Right renal cortex interstitium (tissue), 3 donors: ENCODE results near the gene PLCB1. TPM values are rescaled to one million over a fixed set of nuclear protein-coding genes. Genes with fewer than 3 reads are reported as not detected.
"Not testable (repeated sequence)": the region's sequence is repeated elsewhere in the genome, so short reads cannot be mapped to it uniquely, and the experiment has no call there.

Experiments
- DNase-seq, 3 donors: peaks; one replicate each; pipeline ENCODE4 v3.0.0-alpha.2; 2013; ENCODE audit warnings: low read depth in 3 of 3, low spot score in 2 of 3
- polyA plus RNA-seq, 3 donors: library from polyadenylated mRNA; unstranded; fragments of 120-200 nt; gene quantifications; one replicate each; pipeline ENCODE4 v1.2.1, GENCODE V29; 2013; ENCODE audit not compliant: insufficient read length in 3 of 3

The PLCB1 gene
- polyA plus RNA-seq, 3 donors: 42.8 to 54.2 (median 51.5) TPM

GRCh38 chr20:8844179-8844578, 712.1 kb downstream of the PLCB1 start:
- no peak for DNase-seq

- no peak for DNase-seq
Measured at GRCh38 chr20:8849990-8850389, 717.9 kb downstream of the PLCB1 start.

DNA sequence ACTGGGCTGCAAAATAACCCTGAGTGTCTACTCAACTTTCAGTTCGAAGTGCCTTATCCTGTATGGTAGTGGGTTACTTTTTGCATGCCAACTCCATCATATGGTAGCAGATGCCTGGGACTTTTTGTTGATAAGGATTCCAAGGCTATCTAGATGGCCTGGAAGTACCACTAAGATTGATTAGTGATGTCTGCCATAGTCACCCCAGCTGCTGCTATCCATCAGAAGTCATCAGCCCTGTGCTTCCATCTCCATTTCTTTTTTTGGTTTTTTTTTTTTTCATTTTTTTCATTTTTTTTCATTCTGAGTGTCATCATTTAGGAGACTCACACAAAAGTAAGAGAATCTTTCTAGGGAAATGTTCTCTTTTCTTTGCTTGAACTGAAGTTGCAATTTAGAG, 719.4 kb downstream of the PLCB1 start:
- DNase-seq: no peak

DNA sequence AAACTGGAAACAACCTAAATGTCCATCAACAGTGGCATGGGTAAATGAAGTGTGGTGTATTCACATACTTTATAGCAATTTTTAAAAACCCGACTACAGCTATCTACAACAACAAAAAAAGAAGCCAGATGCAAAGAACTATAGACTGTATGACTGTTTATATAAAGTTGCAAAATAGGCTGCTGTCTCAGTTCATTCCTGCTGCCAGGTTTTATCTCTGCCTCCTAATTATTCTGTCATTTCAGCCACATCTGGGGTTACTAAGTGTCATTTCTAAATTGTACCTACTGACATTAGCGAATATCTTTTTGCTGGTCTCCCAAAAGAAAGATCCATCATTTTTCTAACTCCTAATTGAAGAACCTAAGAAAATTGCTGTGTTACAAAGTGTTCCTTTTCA, 719.9 kb downstream of the PLCB1 start:
- DNase-seq: not testable (repeated sequence)

DNA sequence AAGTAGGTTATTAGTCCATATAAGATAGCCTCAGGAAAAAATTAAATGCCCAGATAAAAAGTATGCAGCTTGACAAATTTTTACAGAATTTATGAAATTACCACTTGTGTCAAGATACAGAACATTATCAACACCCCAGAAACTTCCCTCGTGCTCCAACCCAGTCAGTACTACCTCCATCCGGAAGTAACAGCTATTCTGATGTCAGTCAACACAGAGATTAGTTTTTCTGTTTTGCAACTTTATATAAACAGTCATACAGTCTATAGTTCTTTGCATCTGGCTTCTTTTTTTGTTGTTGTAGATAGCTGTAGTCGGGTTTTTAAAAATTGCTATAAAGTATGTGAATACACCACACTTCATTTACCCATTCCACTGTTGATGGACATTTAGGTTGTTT, 721.1 kb downstream of the PLCB1 start:
- DNase-seq: not testable (repeated sequence)

- peak; percentile 65 to 77 (median 71) for DNase-seq
Measured at GRCh38 chr20:8853805-8854338, 721.8 kb downstream of the PLCB1 start.

- DNase-seq: no peak
Measured at GRCh38 chr20:8854571-8854970, 722.5 kb downstream of the PLCB1 start.

DNA sequence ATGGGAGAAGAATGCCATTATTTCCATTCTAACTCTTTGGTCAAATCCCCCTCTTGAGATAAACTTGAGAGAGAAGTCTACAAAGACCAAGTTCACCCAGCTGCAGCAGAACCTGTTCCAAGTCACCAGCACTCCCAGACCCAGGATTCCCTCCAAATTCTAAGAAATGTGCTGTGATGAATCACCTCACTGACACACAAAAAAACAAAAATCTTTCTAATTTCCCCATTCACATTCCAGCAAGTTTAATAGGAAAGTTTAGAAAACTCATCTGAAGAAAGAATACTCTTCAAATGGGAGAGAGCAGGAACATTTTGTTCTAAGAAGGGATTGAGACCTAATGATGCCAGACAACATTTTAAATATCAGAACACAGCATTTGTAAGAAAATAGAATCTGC, 723.2 kb downstream of the PLCB1 start:
- no peak for DNase-seq

DNA sequence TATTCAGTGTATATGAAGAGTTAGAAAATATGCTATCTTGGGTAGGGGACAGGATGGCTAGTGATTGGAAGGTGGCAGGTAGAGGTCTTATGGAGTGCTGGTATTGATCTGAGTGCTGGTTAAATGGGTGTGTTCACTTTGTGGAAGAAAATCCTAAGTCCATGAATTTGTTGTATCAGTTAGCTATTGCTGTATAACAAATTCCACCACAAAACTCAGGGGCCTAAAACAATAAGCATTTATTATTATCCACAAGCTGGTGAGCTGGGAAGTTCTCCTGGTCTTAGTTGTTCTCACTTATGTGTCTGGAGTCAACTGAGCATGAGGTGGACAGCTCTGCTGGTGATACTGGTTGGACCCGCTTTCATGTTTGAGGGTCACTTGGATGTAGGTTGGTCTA, 724.6 kb downstream of the PLCB1 start:
- DNase-seq: no peak

DNA sequence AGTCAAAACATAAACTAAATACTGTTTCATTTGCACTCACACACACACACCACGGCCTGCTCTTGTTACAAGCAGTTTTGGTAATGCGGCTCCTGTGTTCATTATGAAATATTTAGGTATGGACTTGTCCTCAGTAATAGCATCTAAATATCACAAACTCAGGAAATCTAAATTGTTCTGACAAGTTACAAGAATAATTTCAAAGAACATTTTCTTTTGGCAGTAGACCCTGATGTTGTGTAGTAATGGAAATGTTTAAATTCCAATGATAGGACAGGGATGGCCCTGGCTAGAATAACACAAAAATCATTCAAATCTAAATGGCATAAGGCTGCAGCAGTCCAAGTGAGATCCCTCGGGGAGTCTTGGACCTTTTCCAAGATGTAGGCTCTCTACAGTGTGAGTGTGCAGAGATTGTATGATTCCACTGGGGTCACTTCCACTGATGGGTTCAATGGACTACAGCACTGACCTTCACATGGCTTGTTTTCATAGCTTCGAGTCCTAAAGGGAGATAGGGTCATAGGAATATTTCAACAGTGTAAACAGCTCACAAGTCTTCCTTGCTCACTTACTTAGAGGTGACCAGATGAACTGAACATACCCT, 726.2 kb downstream of the PLCB1 start:
- no peak for DNase-seq

GRCh38 chr20:8860011-8860495, 728.0 kb downstream of the PLCB1 start:
- DNase-seq: no peak

DNA sequence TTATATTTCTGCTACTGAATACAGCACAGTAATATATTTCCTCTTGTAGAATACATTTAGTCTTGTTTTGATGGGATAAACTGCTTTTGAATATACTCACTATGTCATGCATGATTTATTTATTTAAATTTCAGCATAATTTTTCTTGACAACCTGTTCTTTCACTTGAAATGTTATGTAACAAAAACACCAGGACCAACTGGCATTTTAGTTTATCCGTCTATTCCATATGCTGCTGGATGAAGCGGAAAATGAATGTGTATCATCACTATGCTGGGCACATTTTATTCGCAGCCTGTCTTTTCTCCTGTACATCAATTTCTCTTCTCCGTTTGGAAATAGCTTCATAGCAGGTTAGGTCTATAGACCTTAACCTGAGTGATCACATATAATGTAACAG, 730.0 kb downstream of the PLCB1 start:
- no peak for DNase-seq

- DNase-seq: no peak
Measured at GRCh38 chr20:8865636-8866035, 733.6 kb downstream of the PLCB1 start.

DNA sequence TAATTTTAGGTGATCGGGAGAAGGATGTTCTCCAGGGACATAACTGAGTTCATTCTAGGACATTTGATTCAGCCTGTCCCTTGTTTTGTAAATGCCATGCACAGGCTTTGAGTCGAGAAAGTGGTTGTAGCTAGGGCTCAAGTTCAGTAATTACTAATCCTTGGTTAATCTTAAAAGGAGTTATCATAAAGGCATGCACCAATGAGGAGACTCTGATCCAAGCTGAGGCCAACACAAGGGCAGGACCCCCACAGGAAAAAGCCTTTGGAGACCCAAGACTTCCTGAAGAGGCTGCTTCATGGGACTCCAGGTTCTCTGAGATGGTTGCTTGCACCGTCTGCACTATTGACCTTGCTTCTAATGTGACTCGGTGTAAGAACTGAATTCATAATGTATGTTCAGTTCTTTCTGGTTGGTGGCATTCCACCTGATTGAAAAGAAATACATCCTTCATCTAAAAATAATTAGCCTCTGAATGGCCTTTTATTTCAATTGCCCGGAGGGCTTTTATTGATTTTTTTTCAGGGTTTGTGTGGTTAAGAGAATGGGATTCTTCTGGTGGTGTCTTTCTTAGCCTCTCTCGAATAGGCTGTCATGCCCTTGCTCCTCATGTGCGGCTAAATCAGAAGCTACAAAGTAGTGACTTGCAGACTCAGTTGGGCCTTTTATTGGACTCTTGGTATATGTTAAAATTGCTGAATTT, 735.1 kb downstream of the PLCB1 start:
- no peak for DNase-seq

GRCh38 chr20:8870652-8871051, 738.6 kb downstream of the PLCB1 start:
- no peak for DNase-seq

DNA sequence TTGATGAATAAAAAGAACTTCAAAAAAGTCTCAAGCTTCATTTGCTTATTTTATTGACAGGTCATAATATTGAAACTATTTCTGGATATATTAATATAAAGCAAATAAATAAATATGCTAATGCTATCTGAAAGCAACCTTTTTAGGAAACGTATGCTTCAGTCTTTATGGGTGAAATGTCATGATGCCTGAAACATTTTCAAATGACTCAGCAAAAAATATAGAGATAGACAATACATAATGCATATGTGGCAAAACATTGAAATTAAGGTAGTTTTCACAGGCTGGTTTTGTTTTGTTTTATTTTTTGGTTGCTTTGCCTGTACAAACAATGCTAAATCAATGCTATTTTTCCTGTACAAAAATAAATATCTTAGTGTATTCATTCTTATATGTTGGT, 742.4 kb downstream of the PLCB1 start:
- DNase-seq: no peak

- no peak for DNase-seq
Measured at GRCh38 chr20:8875586-8875985, 743.5 kb downstream of the PLCB1 start.

- DNase-seq: no peak
Measured at GRCh38 chr20:8876366-8876765, 744.3 kb downstream of the PLCB1 start.

DNA sequence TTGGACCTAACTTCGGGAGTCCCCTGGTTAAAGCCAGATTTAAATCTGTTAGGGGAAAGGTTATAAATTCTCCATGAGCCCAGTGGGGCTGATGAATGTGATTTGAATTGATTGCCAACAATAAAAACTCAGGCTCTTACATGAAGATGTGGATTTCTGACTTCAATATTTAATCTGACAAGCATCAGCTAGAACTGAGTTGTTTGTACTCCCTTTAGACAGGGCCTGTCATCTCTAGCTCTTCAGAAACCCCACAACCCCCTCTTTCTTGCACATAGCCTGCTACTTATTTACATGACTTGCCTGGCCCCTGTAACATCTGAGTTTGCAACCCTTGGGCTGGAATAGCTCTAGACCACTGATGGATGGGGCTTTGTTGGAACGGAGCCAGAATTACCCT, 745.2 kb downstream of the PLCB1 start:
- DNase-seq: no peak

DNA sequence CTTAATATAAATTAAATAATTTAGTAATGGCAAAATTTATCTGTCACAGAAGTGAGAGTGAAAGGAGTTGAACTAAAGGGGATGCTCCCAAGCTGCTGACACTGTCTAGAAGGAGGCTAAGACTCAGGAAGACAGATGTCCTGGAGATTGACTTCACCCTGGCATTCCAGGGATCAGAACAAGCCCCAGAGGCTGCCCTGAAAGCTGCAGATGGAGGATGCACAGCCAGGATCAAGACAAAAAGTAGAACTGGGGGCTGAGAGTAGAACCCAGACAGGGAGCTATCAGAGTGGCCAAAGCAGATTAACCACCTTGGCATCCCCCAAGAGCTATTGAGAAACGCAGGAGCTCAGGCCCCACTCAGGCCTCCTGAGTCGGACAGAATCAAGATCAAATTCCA, 747.6 kb downstream of the PLCB1 start:
- DNase-seq: no peak

GRCh38 chr20:8880085-8880853, 748.2 kb downstream of the PLCB1 start:
- DNase-seq: no peak
